ENCODE results near the gene CCDC27. TPM values are rescaled to one million over a fixed set of nuclear protein-coding genes. Genes with fewer than 3 reads are reported as not detected.

The CCDC27 gene
- total RNA-seq, 1 experiment from 2014 or later, result not detected

GRCh38 chr1:3776231-3776961, 24.1 kb downstream of the CCDC27 start:
- no peak overlapping the region for H3K4me2 ChIP-seq (ENCODE audit: low read length)
- H3K9me3 ChIP-seq (ENCODE audit: low read length), result no peaks in the 10 kb centered on the region
- H4K20me1 ChIP-seq (ENCODE audit: low read length), result no peaks in the 10 kb centered on the region
- no peak overlapping the region for H2AFZ ChIP-seq (ENCODE audit: low read length)
- no peak overlapping the region for H3K4me3 ChIP-seq (ENCODE audit: low read length)
- DNase-seq (no peak), ATAC-seq (no peak)
- H3K36me3 ChIP-seq (ENCODE audit: low read depth, low read length), result peaks cover 16% of the 10 kb centered on the region
- BruUV-seq (replicated peaks), result no TSS peak
- H3K79me2 ChIP-seq (ENCODE audit: low read length), result no peaks in the 10 kb centered on the region
- no peak overlapping the region for H3K9ac ChIP-seq (ENCODE audit: low read length)
- intact Hi-C loops (cut with micrococcal nuclease), result no loop called here
- POLR2A ChIA-PET (ENCODE audit: unreplicated experiment), result no interaction called here
- H3K27me3 ChIP-seq (ENCODE audit: low read length), result no peaks in the 10 kb centered on the region
- TF ChIP-seq EZH2phosphoT487 (IDR thresholded peaks at IDR 0.05; ENCODE audit: borderline replicate concordance, low read length) (no peak), EZH2 (IDR thresholded peaks at IDR 0.05; ENCODE audit: low read length, unreplicated experiment) (no peak)
- TF ChIP-seq, protein P1, sequence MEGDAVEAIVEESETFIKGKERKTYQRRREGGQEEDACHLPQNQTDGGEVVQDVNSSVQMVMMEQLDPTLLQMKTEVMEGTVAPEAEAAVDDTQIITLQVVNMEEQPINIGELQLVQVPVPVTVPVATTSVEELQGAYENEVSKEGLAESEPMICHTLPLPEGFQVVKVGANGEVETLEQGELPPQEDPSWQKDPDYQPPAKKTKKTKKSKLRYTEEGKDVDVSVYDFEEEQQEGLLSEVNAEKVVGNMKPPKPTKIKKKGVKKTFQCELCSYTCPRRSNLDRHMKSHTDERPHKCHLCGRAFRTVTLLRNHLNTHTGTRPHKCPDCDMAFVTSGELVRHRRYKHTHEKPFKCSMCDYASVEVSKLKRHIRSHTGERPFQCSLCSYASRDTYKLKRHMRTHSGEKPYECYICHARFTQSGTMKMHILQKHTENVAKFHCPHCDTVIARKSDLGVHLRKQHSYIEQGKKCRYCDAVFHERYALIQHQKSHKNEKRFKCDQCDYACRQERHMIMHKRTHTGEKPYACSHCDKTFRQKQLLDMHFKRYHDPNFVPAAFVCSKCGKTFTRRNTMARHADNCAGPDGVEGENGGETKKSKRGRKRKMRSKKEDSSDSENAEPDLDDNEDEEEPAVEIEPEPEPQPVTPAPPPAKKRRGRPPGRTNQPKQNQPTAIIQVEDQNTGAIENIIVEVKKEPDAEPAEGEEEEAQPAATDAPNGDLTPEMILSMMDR (conservative IDR thresholded peaks at IDR 0.05; ENCODE audit: low read depth, low read length), result no peak
- no peaks in the 10 kb centered on the region for H3F3A ChIP-seq (ENCODE audit: low read length, unreplicated experiment)
- H3K4me1 ChIP-seq (ENCODE audit: insufficient read depth, low read length), result peaks cover 13% of the 10 kb centered on the region; the same call in 1 of the 2 replicates
- no peak overlapping the region for H3K27ac ChIP-seq (ENCODE audit: low read length)
- CTCF ChIA-PET, result interaction anchor here (1.0 kb wide), 1 partner anchor 9 kb away, joined by 3 read pairs; no protein-coding TSS in a partner anchor
- no peaks in the 10 kb centered on the region for H3K9me2 ChIP-seq (replicated peaks; ENCODE audit: low read length)

GRCh38 chr1:3777078-3777547, 24.9 kb downstream of the CCDC27 start:
- intact Hi-C loops (cut with micrococcal nuclease), result no loop called here
- CTCF ChIA-PET, result no interaction called here

More at GRCh38 chr1:3777078-3777547, 24.9 kb downstream of the CCDC27 start:
- Histone ChIP-seq H3K9ac (ENCODE audit: low read length) (no peak overlapping the region), H3K27me3 (ENCODE audit: low read length) (no peaks in the 10 kb centered on the region), H4K20me1 (ENCODE audit: low read length) (no peaks in the 10 kb centered on the region), H3K4me1 (ENCODE audit: insufficient read depth, low read length) (peaks cover 8% of the 10 kb centered on the region; the same call in 1 of the 2 replicates), H3K4me2 (ENCODE audit: low read length) (no peak overlapping the region), H3F3A (ENCODE audit: low read length, unreplicated experiment) (no peaks in the 10 kb centered on the region), H3K27ac (ENCODE audit: low read length) (no peak overlapping the region), H3K36me3 (ENCODE audit: low read depth, low read length) (peaks cover 22% of the 10 kb centered on the region), H3K9me3 (ENCODE audit: low read length) (no peaks in the 10 kb centered on the region), H3K4me3 (ENCODE audit: low read length) (no peak overlapping the region), H2AFZ (ENCODE audit: low read length) (no peak overlapping the region), H3K79me2 (ENCODE audit: low read length) (no peaks in the 10 kb centered on the region), H3K9me2 (replicated peaks; ENCODE audit: low read length) (no peaks in the 10 kb centered on the region)
- ATAC-seq (no peak), DNase-seq (no peak)
- BruUV-seq (replicated peaks), result no TSS peak
- TF ChIP-seq, protein P1 (conservative IDR thresholded peaks at IDR 0.05; ENCODE audit: low read depth, low read length), result no peak
- TF ChIP-seq EZH2 (IDR thresholded peaks at IDR 0.05; ENCODE audit: low read length, unreplicated experiment) (no peak), EZH2phosphoT487 (IDR thresholded peaks at IDR 0.05; ENCODE audit: borderline replicate concordance, low read length) (no peak)
- POLR2A ChIA-PET (ENCODE audit: unreplicated experiment), result no interaction called here
